HepG2 (cell line): ENCODE measurements around the gene CEBPG. TPM values are rescaled to one million over a fixed set of nuclear protein-coding genes. Genes with fewer than 3 reads are reported as not detected.
A peak's percentile ranks its signal among the peaks of the same experiment; 100 is the strongest.

ENCODE experiments used
- DPF2 ChIP-seq: sonication (generic); formaldehyde crosslinking; IDR thresholded peaks from 2 replicates; pipeline ENCODE4 v1.4.0; 2020; ENCODE audit warnings: mild to moderate bottlenecking, low read depth, missing genetic modification reagents, borderline replicate concordance
- HIVEP1 ChIP-seq: sonication (generic); formaldehyde crosslinking; IDR thresholded peaks from 2 replicates; pipeline ENCODE4 v1.4.0; 2020; ENCODE audit warnings: mild to moderate bottlenecking, missing genetic modification reagents
- KAT8 ChIP-seq: IDR thresholded peaks from 2 replicates; pipeline ENCODE4 v1.6.1; 2016; ENCODE audit warnings: missing genetic modification reagents, missing compliant biosample characterization
- KLF12 ChIP-seq: sonication (generic); formaldehyde crosslinking; IDR thresholded peaks from 2 replicates; pipeline ENCODE4 v1.4.0; 2020; ENCODE audit warnings: missing genetic modification reagents, borderline replicate concordance
- PHF21A ChIP-seq: sonication (generic); formaldehyde crosslinking; IDR thresholded peaks from 2 replicates; pipeline ENCODE4 v1.5.0; 2020; ENCODE audit warnings: mild to moderate bottlenecking, missing genetic modification reagents
- SP4 ChIP-seq: sonication (generic); formaldehyde crosslinking; IDR thresholded peaks from 2 replicates; pipeline ENCODE4 v1.8.1; 2023; ENCODE audit warnings: mild to moderate bottlenecking, missing genetic modification reagents
- ZFX ChIP-seq: sonication (generic); formaldehyde crosslinking; IDR thresholded peaks from 2 replicates; pipeline ENCODE4 v1.4.0; 2020; ENCODE audit warnings: mild to moderate bottlenecking, low read depth, missing genetic modification reagents, moderate library complexity
- ZFY ChIP-seq: sonication (generic); formaldehyde crosslinking; IDR thresholded peaks from 2 replicates; pipeline ENCODE4 v1.4.0; 2020; ENCODE audit warnings: missing genetic modification reagents
- ZNF350 ChIP-seq: sonication (generic); formaldehyde crosslinking; IDR thresholded peaks from 2 replicates; pipeline ENCODE4 v1.4.0; 2020; ENCODE audit warnings: mild to moderate bottlenecking, low read depth, missing genetic modification reagents, borderline replicate concordance
- ZNF383 ChIP-seq: sonication (generic); formaldehyde crosslinking; IDR thresholded peaks from 2 replicates; pipeline ENCODE4 v1.4.0; 2020; ENCODE audit warnings: missing genetic modification reagents, mild to moderate bottlenecking, borderline replicate concordance
- ZNF484 ChIP-seq: sonication (generic); formaldehyde crosslinking; IDR thresholded peaks from 2 replicates; pipeline ENCODE4 v1.5.1; 2020; ENCODE audit warnings: mild to moderate bottlenecking, low read depth, missing genetic modification reagents, borderline replicate concordance
- ZNF607 ChIP-seq: sonication (generic); formaldehyde crosslinking; IDR thresholded peaks from 2 replicates; pipeline ENCODE4 v1.5.1; 2020; ENCODE audit warnings: missing genetic modification reagents, mild to moderate bottlenecking, borderline replicate concordance
- ZNF790 ChIP-seq: sonication (generic); formaldehyde crosslinking; IDR thresholded peaks from 2 replicates; pipeline ENCODE4 v1.8.0; 2022; ENCODE audit warnings: missing genetic modification reagents, mild to moderate bottlenecking, borderline replicate concordance
- polyA plus RNA-seq, 8 experiments: library from polyadenylated mRNA; depleted of rRNA in 3 of 8; stranded (reverse) in 7 of 8; unstranded in 1 of 8; fragments of >200 nt; fragmentation: Illumina TruSeq in 4 of 8; extraction: Trizol in 4 of 8; gene quantifications; 2 replicates each; pipeline versions ENCODE4 v1.2.1 to v1.2.3, GENCODE V29; 2011 to 2016; ENCODE audit warnings: low read depth in 4 of 8, missing spikeins in 1 of 8, mixed read lengths in 1 of 8; ENCODE audit not compliant: insufficient read depth in 1 of 8
- total RNA-seq, 5 experiments: library from RNA; depleted of rRNA; stranded (reverse); fragments of >200 nt; fragmentation: Illumina TruSeq; extraction: Trizol; gene quantifications; 2 replicates each; pipeline ENCODE4 v1.2.3, GENCODE V29; 2016; ENCODE audit warnings: low read depth in 1 of 5
- TF ChIP-seq, protein P1 (sequence below): sonication (generic); formaldehyde crosslinking; conservative IDR thresholded peaks from 2 replicates; pipeline ENCODE4 v1.4.0; 2020; ENCODE audit warnings: missing genetic modification reagents
- TF ChIP-seq, protein P2 (sequence below): sonication (generic); formaldehyde crosslinking; IDR thresholded peaks from 2 replicates; pipeline ENCODE4 v1.4.0; 2020; ENCODE audit warnings: missing genetic modification reagents
- TF ChIP-seq, protein P3 (sequence below): sonication (generic); formaldehyde crosslinking; IDR thresholded peaks from 2 replicates; pipeline ENCODE4 v1.4.0; 2020; ENCODE audit warnings: missing genetic modification reagents
- TF ChIP-seq, protein P4 (sequence below): sonication (generic); IDR thresholded peaks from 2 replicates; pipeline ENCODE4 v1.6.1; 2016; ENCODE audit warnings: low read depth, borderline replicate concordance
- TF ChIP-seq, protein P5 (sequence below): sonication (generic); formaldehyde crosslinking; IDR thresholded peaks from 2 replicates; pipeline ENCODE4 v1.4.0; 2020; ENCODE audit warnings: missing genetic modification reagents
- TF ChIP-seq, protein P6 (sequence below): IDR thresholded peaks from 2 replicates; pipeline ENCODE4 v1.6.1; 2016; ENCODE audit warnings: mild to moderate bottlenecking, missing biosample characterization, missing genetic modification reagents

The CEBPG gene
- total and polyA plus RNA-seq, 2 of the 13 experiments (the other 11 are each of a cell fraction or from before 2014, with no cell fraction given): 25.7 to 34.3 TPM

DNA sequence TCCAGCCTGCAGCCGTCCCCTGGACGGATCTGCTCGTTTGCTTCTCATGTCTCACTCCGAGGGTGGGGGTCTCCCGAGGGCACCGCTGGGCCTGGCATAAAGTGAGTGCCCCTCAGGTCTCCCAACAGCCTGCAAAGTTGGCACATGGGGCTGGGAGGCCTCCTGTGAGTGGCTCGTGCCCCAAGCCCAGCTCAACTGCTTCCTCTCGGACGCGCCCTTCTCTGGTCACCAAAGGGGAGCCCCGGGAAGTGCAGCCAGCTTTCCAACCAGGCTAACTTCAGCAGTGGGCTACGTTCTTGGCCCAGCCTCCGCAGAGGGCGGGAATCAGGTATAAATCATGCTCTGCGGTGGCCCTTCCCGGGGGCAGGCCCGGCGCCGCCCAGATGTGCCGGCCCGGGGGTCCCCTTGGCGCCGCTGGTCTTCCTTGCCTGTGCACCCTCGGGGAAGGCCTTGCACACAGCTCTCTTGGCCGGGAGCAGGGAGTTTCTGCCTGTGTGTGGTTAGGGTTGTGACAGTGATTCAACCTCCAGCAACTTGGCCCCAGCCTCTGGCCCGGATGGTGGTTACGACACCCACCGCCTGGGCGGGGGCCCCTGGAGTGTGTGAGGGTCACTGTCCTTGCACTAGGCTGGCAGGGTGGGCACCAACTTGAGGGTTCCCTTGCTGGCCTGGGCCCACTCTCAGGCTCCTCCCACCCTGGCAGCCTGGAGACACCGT is 20.7 kb downstream of the CEBPG start (continued):
- TF ChIP-seq, protein P1, sequence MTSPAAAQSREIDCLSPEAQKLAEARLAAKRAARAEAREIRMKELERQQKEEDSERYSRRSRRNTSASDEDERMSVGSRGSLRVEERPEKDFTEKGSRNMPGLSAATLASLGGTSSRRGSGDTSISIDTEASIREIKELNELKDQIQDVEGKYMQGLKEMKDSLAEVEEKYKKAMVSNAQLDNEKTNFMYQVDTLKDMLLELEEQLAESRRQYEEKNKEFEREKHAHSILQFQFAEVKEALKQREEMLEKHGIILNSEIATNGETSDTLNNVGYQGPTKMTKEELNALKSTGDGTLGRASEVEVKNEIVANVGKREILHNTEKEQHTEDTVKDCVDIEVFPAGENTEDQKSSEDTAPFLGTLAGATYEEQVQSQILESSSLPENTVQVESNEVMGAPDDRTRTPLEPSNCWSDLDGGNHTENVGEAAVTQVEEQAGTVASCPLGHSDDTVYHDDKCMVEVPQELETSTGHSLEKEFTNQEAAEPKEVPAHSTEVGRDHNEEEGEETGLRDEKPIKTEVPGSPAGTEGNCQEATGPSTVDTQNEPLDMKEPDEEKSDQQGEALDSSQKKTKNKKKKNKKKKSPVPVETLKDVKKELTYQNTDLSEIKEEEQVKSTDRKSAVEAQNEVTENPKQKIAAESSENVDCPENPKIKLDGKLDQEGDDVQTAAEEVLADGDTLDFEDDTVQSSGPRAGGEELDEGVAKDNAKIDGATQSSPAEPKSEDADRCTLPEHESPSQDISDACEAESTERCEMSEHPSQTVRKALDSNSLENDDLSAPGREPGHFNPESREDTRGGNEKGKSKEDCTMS (CRISPR knock-in tag): no peak
- 0 out of 2 replicates have a peak, but pooled peaks have one; percentile 42 for TF ChIP-seq DPF2
- TF ChIP-seq ZFX (CRISPR knock-in tag): peak; percentile 19; the same call in 1 of the 2 replicates
- peak; percentile 42; the same call in 1 of the 2 replicates for TF ChIP-seq KAT8 (CRISPR knock-in tag)
- TF ChIP-seq ZNF484 (CRISPR knock-in tag): 0 out of 2 replicates have a peak, but pooled peaks have one; percentile 7
- TF ChIP-seq PHF21A: peak; percentile 53; the same call in 1 of the 2 replicates
- no peak for TF ChIP-seq ZNF383 (CRISPR knock-in tag)
- peak; percentile 84; the same call in 1 of the 2 replicates for TF ChIP-seq HIVEP1 (CRISPR knock-in tag)
- TF ChIP-seq ZNF607 (CRISPR knock-in tag): no peak
- TF ChIP-seq, protein P2, sequence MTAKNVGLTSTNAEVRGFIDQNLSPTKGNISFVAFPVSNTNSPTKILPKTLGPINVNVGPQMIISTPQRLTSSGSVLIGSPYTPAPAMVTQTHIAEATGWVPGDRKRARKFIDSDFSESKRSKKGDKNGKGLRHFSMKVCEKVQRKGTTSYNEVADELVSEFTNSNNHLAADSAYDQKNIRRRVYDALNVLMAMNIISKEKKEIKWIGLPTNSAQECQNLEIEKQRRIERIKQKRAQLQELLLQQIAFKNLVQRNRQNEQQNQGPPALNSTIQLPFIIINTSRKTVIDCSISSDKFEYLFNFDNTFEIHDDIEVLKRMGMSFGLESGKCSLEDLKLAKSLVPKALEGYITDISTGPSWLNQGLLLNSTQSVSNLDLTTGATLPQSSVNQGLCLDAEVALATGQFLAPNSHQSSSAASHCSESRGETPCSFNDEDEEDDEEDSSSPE (CRISPR knock-in tag): peak; percentile 24; the same call in 1 of the 2 replicates
- TF ChIP-seq, protein P3, sequence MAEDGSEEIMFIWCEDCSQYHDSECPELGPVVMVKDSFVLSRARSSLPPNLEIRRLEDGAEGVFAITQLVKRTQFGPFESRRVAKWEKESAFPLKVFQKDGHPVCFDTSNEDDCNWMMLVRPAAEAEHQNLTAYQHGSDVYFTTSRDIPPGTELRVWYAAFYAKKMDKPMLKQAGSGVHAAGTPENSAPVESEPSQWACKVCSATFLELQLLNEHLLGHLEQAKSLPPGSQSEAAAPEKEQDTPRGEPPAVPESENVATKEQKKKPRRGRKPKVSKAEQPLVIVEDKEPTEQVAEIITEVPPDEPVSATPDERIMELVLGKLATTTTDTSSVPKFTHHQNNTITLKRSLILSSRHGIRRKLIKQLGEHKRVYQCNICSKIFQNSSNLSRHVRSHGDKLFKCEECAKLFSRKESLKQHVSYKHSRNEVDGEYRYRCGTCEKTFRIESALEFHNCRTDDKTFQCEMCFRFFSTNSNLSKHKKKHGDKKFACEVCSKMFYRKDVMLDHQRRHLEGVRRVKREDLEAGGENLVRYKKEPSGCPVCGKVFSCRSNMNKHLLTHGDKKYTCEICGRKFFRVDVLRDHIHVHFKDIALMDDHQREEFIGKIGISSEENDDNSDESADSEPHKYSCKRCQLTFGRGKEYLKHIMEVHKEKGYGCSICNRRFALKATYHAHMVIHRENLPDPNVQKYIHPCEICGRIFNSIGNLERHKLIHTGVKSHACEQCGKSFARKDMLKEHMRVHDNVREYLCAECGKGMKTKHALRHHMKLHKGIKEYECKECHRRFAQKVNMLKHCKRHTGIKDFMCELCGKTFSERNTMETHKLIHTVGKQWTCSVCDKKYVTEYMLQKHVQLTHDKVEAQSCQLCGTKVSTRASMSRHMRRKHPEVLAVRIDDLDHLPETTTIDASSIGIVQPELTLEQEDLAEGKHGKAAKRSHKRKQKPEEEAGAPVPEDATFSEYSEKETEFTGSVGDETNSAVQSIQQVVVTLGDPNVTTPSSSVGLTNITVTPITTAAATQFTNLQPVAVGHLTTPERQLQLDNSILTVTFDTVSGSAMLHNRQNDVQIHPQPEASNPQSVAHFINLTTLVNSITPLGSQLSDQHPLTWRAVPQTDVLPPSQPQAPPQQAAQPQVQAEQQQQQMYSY (CRISPR knock-in tag): no peak
- TF ChIP-seq, protein P4, sequence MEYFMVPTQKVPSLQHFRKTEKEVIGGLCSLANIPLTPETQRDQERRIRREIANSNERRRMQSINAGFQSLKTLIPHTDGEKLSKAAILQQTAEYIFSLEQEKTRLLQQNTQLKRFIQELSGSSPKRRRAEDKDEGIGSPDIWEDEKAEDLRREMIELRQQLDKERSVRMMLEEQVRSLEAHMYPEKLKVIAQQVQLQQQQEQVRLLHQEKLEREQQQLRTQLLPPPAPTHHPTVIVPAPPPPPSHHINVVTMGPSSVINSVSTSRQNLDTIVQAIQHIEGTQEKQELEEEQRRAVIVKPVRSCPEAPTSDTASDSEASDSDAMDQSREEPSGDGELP: peak; percentile 40; the same call in 1 of the 2 replicates
- TF ChIP-seq KLF12 (CRISPR knock-in tag): peak; percentile 60; the same call in 1 of the 2 replicates
- no peak for TF ChIP-seq ZNF790 (CRISPR knock-in tag)
- TF ChIP-seq, protein P5, sequence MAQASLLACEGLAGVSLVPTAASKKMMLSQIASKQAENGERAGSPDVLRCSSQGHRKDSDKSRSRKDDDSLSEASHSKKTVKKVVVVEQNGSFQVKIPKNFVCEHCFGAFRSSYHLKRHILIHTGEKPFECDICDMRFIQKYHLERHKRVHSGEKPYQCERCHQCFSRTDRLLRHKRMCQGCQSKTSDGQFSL (CRISPR knock-in tag): peak; percentile 69
- no peak for TF ChIP-seq SP4 (CRISPR knock-in tag)
- peak; percentile 15; the same call in 1 of the 2 replicates for TF ChIP-seq ZNF350 (CRISPR knock-in tag)
- TF ChIP-seq, protein P6, sequence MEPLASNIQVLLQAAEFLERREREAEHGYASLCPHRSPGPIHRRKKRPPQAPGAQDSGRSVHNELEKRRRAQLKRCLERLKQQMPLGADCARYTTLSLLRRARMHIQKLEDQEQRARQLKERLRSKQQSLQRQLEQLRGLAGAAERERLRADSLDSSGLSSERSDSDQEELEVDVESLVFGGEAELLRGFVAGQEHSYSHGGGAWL: peak; percentile 51; the same call in 1 of the 2 replicates
- peak; percentile 76 for TF ChIP-seq ZFY (CRISPR knock-in tag)
